Mesodermal cell (in vitro differentiated cells): ENCODE measurements around the gene LRRC42.
"Not testable (repeated sequence)": the region's sequence is repeated elsewhere in the genome, so short reads cannot be mapped to it uniquely, and the experiment has no call there.

Experiments used
- H3K27ac ChIP-seq: 2 replicates; pipeline ENCODE4 v1.7.0; 2013; ENCODE audit warnings: mild to moderate bottlenecking, low read depth, low read length, moderate library complexity; ENCODE audit not compliant: severe bottlenecking
- H3K36me3 ChIP-seq: 2 replicates; pipeline ENCODE4 v1.7.1; 2013; ENCODE audit warnings: mild to moderate bottlenecking, low read length, moderate library complexity; ENCODE audit not compliant: control insufficient read depth, insufficient read depth
- H3K4me1 ChIP-seq: one replicate; pipeline ENCODE4 v1.7.1; 2013; ENCODE audit warnings: mild to moderate bottlenecking, low read length; ENCODE audit not compliant: insufficient read depth, control insufficient read depth, poor library complexity, severe bottlenecking
- H3K4me3 ChIP-seq: 2 replicates; pipeline ENCODE4 v1.7.0; 2013; ENCODE audit warnings: low read length, control low read depth, mild to moderate bottlenecking; ENCODE audit not compliant: insufficient read depth, poor library complexity, severe bottlenecking; ENCODE audit errors: extremely low read depth
- H3K9me3 ChIP-seq: 2 replicates; pipeline ENCODE4 v1.7.1; 2013; ENCODE audit warnings: mild to moderate bottlenecking, low read length, moderate library complexity; ENCODE audit not compliant: control insufficient read depth
- WGBS, 2 experiments: methylation state at CpG; one replicate each; pipeline ENCODE4 v1.1.5; 2013; ENCODE audit warnings: missing lambda C conversion rate in 2 of 2; ENCODE audit not compliant: insufficient coverage in 2 of 2; 5-methylcytosine and 5-hydroxymethylcytosine counted together

The LRRC42 gene

GRCh38 chr1:53992085-53992874 is 46.1 kb downstream of the LRRC42 start:
- Histone ChIP-seq H3K4me1 (no peaks in the 10 kb centered on the region), H3K36me3 (no peaks in the 10 kb centered on the region), H3K27ac (no peak overlapping the region), H3K4me3 (no peak overlapping the region), H3K9me3 (peaks cover 8% of the 10 kb centered on the region)
- 64 to 71% methylated on average over 3 to 4 of the region's 4 CpGs for WGBS, 2 experiments

- not testable (repeated sequence) for H3K27ac ChIP-seq, H3K4me1 ChIP-seq, H3K4me3 ChIP-seq, H3K9me3 ChIP-seq, H3K36me3 ChIP-seq
- no CpG with 5 or more reads among the region's 2 CpGs for WGBS, 2 experiments
Measured at GRCh38 chr1:53994516-53994915, 48.4 kb downstream of the LRRC42 start.

GRCh38 chr1:53995683-53996082 is 49.5 kb downstream of the LRRC42 start:
- Histone ChIP-seq H3K36me3 (no peaks in the 10 kb centered on the region), H3K4me1 (no peaks in the 10 kb centered on the region), H3K27ac (no peak overlapping the region), H3K4me3 (no peak overlapping the region), H3K9me3 (peaks cover 8% of the 10 kb centered on the region)
- WGBS, 2 experiments, result no CpG with 5 or more reads among the region's 1 CpG

GRCh38 chr1:53998223-53998622 is 52.1 kb downstream of the LRRC42 start:
- H3K36me3 ChIP-seq, result no peaks in the 10 kb centered on the region
- no peak overlapping the region for H3K4me3 ChIP-seq
- no peaks in the 10 kb centered on the region for H3K4me1 ChIP-seq
- no peak overlapping the region for H3K27ac ChIP-seq
- H3K9me3 ChIP-seq, result no peaks in the 10 kb centered on the region
- 86 to 100% methylated on average over 1 of the region's 1 CpG for WGBS, 2 experiments

GRCh38 chr1:53999920-54000319 is 53.8 kb downstream of the LRRC42 start:
- Histone ChIP-seq H3K4me1 (no peaks in the 10 kb centered on the region), H3K9me3 (no peaks in the 10 kb centered on the region), H3K4me3 (no peak overlapping the region), H3K27ac (no peak overlapping the region), H3K36me3 (no peaks in the 10 kb centered on the region)

GRCh38 chr1:54001591-54001990 is 55.4 kb downstream of the LRRC42 start:
- 63 to 86% methylated on average over 2 of the region's 3 CpGs for WGBS, 2 experiments
- H3K4me3 ChIP-seq, result no peak overlapping the region
- no peaks in the 10 kb centered on the region for H3K9me3 ChIP-seq
- no peak overlapping the region for H3K27ac ChIP-seq
- no peaks in the 10 kb centered on the region for H3K4me1 ChIP-seq
- no peaks in the 10 kb centered on the region for H3K36me3 ChIP-seq

GRCh38 chr1:54002544-54003248 is 56.5 kb downstream of the LRRC42 start:
- H3K4me1 ChIP-seq, result no peaks in the 10 kb centered on the region
- H3K9me3 ChIP-seq, result no peaks in the 10 kb centered on the region
- H3K36me3 ChIP-seq, result no peaks in the 10 kb centered on the region
- H3K27ac ChIP-seq, result no peak overlapping the region
- H3K4me3 ChIP-seq, result no peak overlapping the region
- WGBS, 2 experiments, result 89% methylated on average over 7 to 9 of the region's 9 CpGs

- 90 to 92% methylated on average over 11 to 12 of the region's 12 CpGs for WGBS, 2 experiments
- Histone ChIP-seq H3K4me1 (no peaks in the 10 kb centered on the region), H3K4me3 (no peak overlapping the region), H3K27ac (no peak overlapping the region), H3K36me3 (no peaks in the 10 kb centered on the region), H3K9me3 (no peaks in the 10 kb centered on the region)
Measured at GRCh38 chr1:54003249-54003646, 57.1 kb downstream of the LRRC42 start.

- WGBS, 2 experiments, result 95 to 96% methylated on average over 19 of the region's 19 CpGs
- H3K27ac ChIP-seq, H3K9me3 ChIP-seq, H3K4me3 ChIP-seq, H3K36me3 ChIP-seq, H3K4me1 ChIP-seq: not testable (repeated sequence)
Measured at GRCh38 chr1:54003750-54004480, 57.8 kb downstream of the LRRC42 start.

GRCh38 chr1:54004481-54005049 is 58.4 kb downstream of the LRRC42 start:
- Histone ChIP-seq H3K36me3 (no peaks in the 10 kb centered on the region), H3K4me1 (no peaks in the 10 kb centered on the region), H3K4me3 (no peak overlapping the region), H3K9me3 (no peaks in the 10 kb centered on the region), H3K27ac (no peak overlapping the region)
- 96 to 97% methylated on average over 14 to 25 of the region's 27 CpGs for WGBS, 2 experiments
